CD8-positive, alpha-beta memory T cell (primary cell): ENCODE measurements around the gene SHB. TPM values are rescaled to one million over a fixed set of nuclear protein-coding genes. Genes with fewer than 3 reads are reported as not detected.
A peak's percentile ranks its signal among the peaks of the same experiment; 100 is the strongest.

Source experiments
- CTCF ChIA-PET: fragments of 350-600 bp; sonication (Branson Sonifier 250); formaldehyde crosslinking; loops from one replicate; lab custom pipeline; 2021; ENCODE audit warnings: antibody characterized with exemption; lab: Charles Lee
- POLR2A ChIA-PET: fragments of 350-600 bp; sonication (Branson Sonifier 250); formaldehyde crosslinking; loops from one replicate; lab custom pipeline; 2021; ENCODE audit warnings: antibody characterized with exemption; lab: Charles Lee
- DNase-seq, 5 donors: peaks; one replicate each; pipeline versions ENCODE4 v3.0.0 to v3.0.0-alpha.2; 2020 to 2022; ENCODE audit warnings: mixed read lengths in 1 of 5
- H3K27ac ChIP-seq: one replicate; pipeline ENCODE4 v1.7.0; 2013; ENCODE audit warnings: low read depth, mild to moderate bottlenecking, low read length, moderate library complexity
- H3K27me3 ChIP-seq: 2 replicates; pipeline ENCODE4 v1.7.0; 2013; ENCODE audit warnings: low read length, mild to moderate bottlenecking; ENCODE audit not compliant: insufficient read depth, poor library complexity, severe bottlenecking
- H3K36me3 ChIP-seq: 2 replicates; pipeline ENCODE4 v1.7.0; 2013; ENCODE audit warnings: mild to moderate bottlenecking, low read length, moderate library complexity; ENCODE audit not compliant: insufficient read depth
- H3K4me1 ChIP-seq: 2 replicates; pipeline ENCODE4 v1.7.0; 2013; ENCODE audit warnings: mild to moderate bottlenecking, low read length, moderate library complexity; ENCODE audit not compliant: insufficient read depth
- H3K4me3 ChIP-seq: 2 replicates; pipeline ENCODE4 v1.7.0; 2013; ENCODE audit warnings: mild to moderate bottlenecking, low read length
- H3K9me3 ChIP-seq: 2 replicates; pipeline ENCODE4 v1.7.0; 2013; ENCODE audit warnings: mild to moderate bottlenecking, low read length
- H3K27ac Mint-ChIP-seq, 8 donors: one replicate each; pipeline ENCODE4 v1.8.0; 2020 to 2021; ENCODE audit warnings: mixed read lengths in 8 of 8, mild to moderate bottlenecking in 6 of 8, inconsistent platforms in 3 of 8, moderate library complexity in 3 of 8
- H3K27me3 Mint-ChIP-seq, 2 donors: one replicate each; pipeline ENCODE4 v1.8.0; 2020 to 2021; ENCODE audit warnings: mixed read lengths in 2 of 2, mild to moderate bottlenecking in 1 of 2, moderate library complexity in 1 of 2
- H3K36me3 Mint-ChIP-seq, 3 donors: one replicate each; pipeline ENCODE4 v1.8.0; 2020 to 2021; ENCODE audit warnings: mixed read lengths in 3 of 3, inconsistent platforms in 1 of 3, mild to moderate bottlenecking in 1 of 3
- H3K4me1 Mint-ChIP-seq, 3 donors: one replicate each; pipeline ENCODE4 v1.8.0; 2020 to 2021; ENCODE audit warnings: mixed read lengths in 3 of 3, inconsistent platforms in 1 of 3, mild to moderate bottlenecking in 1 of 3
- H3K4me3 Mint-ChIP-seq, 7 donors: one replicate each; pipeline ENCODE4 v1.8.0; 2020 to 2021; ENCODE audit warnings: mixed read lengths in 7 of 7, mild to moderate bottlenecking in 6 of 7, moderate library complexity in 4 of 7, inconsistent platforms in 2 of 7
- H3K9me3 Mint-ChIP-seq, 5 donors: one replicate each; pipeline ENCODE4 v1.8.0; 2020 to 2022; ENCODE audit warnings: mixed read lengths in 5 of 5, mild to moderate bottlenecking in 3 of 5, moderate library complexity in 2 of 5, inconsistent platforms in 1 of 5
- polyA plus RNA-seq: library from polyadenylated mRNA; unstranded; fragments of 300-500 nt; fragmentation: Illumina TruSeq; gene quantifications from one replicate; pipeline ENCODE4 v1.2.3, GENCODE V29; 2021
- total RNA-seq, 2 experiments: library from RNA; stranded (reverse); gene quantifications; one replicate each; pipeline ENCODE4 v1.2.3, GENCODE V29; 2021

SHB gene
- total and polyA plus RNA-seq, 3 experiments from 2014 or later, result 0.64 to 1.8 (median 1.8) TPM

DNA sequence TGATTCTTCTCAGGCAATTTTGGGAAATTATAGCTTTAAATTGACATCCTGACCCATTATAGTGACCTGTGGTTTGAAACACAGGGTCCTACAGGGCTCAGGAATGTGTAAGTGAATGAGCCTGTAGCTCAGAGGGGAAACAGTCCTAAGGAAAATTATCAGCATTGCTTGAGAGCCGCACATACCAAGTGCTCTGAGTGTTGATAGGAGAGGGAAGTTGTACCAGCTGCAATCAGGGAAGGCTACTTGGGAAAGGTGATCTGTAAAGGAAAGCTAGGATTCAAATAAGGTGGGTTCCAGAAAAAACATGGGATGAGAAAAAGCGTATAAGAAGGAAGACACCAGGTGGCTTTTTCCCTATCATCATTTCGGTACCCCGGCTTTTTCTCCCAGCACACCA lies 160.7 kb downstream of the SHB start:
- Mint-ChIP-seq H3K27ac (no peak overlapping the region), H3K27me3 (peaks cover 0 to 5% of the 10 kb centered on the region in 2 donors), H3K4me3 (no peak overlapping the region), H3K36me3 (peaks cover 0 to 3% (median 0%) of the 10 kb centered on the region in 3 donors), H3K9me3 (no peaks in the 10 kb centered on the region), H3K4me1 (peaks cover 10 to 19% (median 15%) of the 10 kb centered on the region in 3 donors)
- Histone ChIP-seq H3K27me3 (no peaks in the 10 kb centered on the region), H3K36me3 (no peaks in the 10 kb centered on the region), H3K4me3 (no peak overlapping the region), H3K9me3 (no peaks in the 10 kb centered on the region), H3K27ac (no peak overlapping the region), H3K4me1 (peaks cover 12% of the 10 kb centered on the region)
- POLR2A ChIA-PET, result no interaction called here
- CTCF ChIA-PET, result no interaction called here
- no peak for DNase-seq

DNA sequence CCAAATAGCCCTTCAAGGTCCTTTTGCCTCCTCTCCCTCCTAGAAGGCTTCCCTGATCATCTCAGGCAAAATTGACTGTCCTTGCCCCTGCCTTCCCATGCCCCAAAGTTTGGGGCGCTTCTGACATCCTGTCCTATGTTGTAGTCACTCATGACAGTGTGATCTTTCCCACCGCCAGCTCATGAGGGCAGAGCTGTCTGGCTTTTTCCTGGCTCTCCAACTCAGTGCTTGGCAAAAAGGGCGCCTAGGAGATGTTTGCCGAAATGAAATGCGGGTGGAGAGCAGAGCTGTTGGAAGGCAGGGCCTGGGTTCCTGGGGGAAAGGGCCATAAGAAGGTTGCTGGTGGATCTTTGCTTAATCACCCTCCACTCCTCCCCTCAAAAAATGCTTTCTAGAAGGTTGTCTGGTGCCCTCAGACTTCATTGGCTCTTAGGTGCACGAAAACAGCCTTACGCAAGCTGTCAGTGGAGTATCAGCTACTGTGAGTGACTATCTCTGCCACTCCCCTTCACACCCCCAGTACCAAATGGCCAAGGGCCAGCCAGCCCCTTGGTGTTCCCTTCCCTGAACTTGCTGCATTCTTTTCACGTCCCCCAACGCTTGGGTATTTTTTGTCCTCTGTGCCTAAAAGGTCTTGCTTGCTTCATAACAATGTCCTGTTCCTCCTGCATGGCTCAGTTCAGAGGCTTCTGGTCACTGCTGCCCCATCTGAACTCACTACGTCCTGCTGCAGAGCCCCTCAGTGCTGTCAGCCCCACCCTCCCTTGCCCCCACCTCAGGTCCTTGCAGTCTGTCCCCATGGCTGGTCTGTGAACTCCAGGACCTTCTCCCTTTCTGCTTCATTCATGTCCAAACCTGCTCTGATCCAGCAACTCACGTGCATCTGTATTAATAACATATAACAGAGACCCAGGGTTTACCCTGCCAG lies 162.5 kb downstream of the SHB start:
- no peak overlapping the region for H3K4me3 ChIP-seq
- H3K9me3 ChIP-seq, result no peaks in the 10 kb centered on the region
- Mint-ChIP-seq H3K9me3 (no peaks in the 10 kb centered on the region), H3K27me3 (peaks cover 0 to 5% of the 10 kb centered on the region in 2 donors), H3K4me1 (peaks cover 20 to 33% (median 32%) of the 10 kb centered on the region in 3 donors), H3K27ac (peak overlapping the region in 3 of 8 donors; percentile 5 to 94 (median 13)), H3K36me3 (peaks cover 0 to 4% (median 0%) of the 10 kb centered on the region in 3 donors), H3K4me3 (peak overlapping the region in 5 of 7 donors; percentile 13 to 90 (median 61))
- ChIA-PET CTCF (interaction anchor here (1.0 kb wide), 1 partner anchor 9 kb away, joined by 3 read pairs; no protein-coding TSS in a partner anchor), POLR2A (no interaction called here)
- H3K27ac ChIP-seq, result no peak overlapping the region
- peaks cover 24% of the 10 kb centered on the region for H3K4me1 ChIP-seq
- H3K27me3 ChIP-seq, result no peaks in the 10 kb centered on the region
- H3K36me3 ChIP-seq, result no peaks in the 10 kb centered on the region
- DNase-seq, result peak in 1 of 5 donors; percentile 24

- POLR2A ChIA-PET, result no interaction called here
Measured at GRCh38 chr9:37905776-37906175, 163.3 kb downstream of the SHB start.

GRCh38 chr9:37905131-37905505 lies 163.9 kb downstream of the SHB start:
- peak overlapping the region in 6 of 8 donors; percentile 37 to 94 (median 90) for H3K27ac Mint-ChIP-seq
- no peaks in the 10 kb centered on the region for H3K9me3 Mint-ChIP-seq
- Histone ChIP-seq H3K27ac (no peak overlapping the region), H3K4me3 (no peak overlapping the region), H3K36me3 (no peaks in the 10 kb centered on the region), H3K27me3 (no peaks in the 10 kb centered on the region), H3K4me1 (peaks cover 24% of the 10 kb centered on the region), H3K9me3 (no peaks in the 10 kb centered on the region)
- peak overlapping the region in 5 of 7 donors; percentile 19 to 97 (median 90) for H3K4me3 Mint-ChIP-seq
- peaks cover 23 to 39% (median 33%) of the 10 kb centered on the region in 3 donors for H3K4me1 Mint-ChIP-seq
- H3K27me3 Mint-ChIP-seq, result peaks cover 0 to 5% of the 10 kb centered on the region in 2 donors
- CTCF ChIA-PET, result interaction anchor here (1.3 kb wide), 1 partner anchor 8 kb away, joined by 6 read pairs; no protein-coding TSS in a partner anchor
- peaks cover 0 to 8% (median 0%) of the 10 kb centered on the region in 3 donors for H3K36me3 Mint-ChIP-seq
- peak in 1 of 5 donors; percentile 28 for DNase-seq
- POLR2A ChIA-PET, result no interaction called here

More at GRCh38 chr9:37905776-37906175, 163.3 kb downstream of the SHB start:
- Histone ChIP-seq H3K9me3 (no peaks in the 10 kb centered on the region), H3K4me1 (peaks cover 24% of the 10 kb centered on the region), H3K36me3 (no peaks in the 10 kb centered on the region), H3K4me3 (no peak overlapping the region), H3K27ac (no peak overlapping the region), H3K27me3 (no peaks in the 10 kb centered on the region)
- Mint-ChIP-seq H3K4me3 (peak overlapping the region; percentile 13 to 90 (median 39)), H3K9me3 (no peaks in the 10 kb centered on the region), H3K36me3 (peaks cover 0 to 5% (median 0%) of the 10 kb centered on the region in 3 donors), H3K27me3 (peaks cover 0 to 5% of the 10 kb centered on the region in 2 donors), H3K27ac (peak overlapping the region in 4 of 8 donors; percentile 31 to 94 (median 64)), H3K4me1 (peaks cover 21 to 37% (median 33%) of the 10 kb centered on the region in 3 donors)
- DNase-seq, result peak in 1 of 5 donors; percentile 22
- CTCF ChIA-PET, result no interaction called here

GRCh38 chr9:37904445-37905130 lies 164.4 kb downstream of the SHB start:
- Mint-ChIP-seq H3K27ac (peak overlapping the region; percentile 91 to 95 (median 94)), H3K36me3 (peaks cover 0 to 10% (median 0%) of the 10 kb centered on the region in 3 donors), H3K4me3 (peak overlapping the region; percentile 88 to 97 (median 90)), H3K9me3 (no peaks in the 10 kb centered on the region), H3K27me3 (peaks cover 0 to 5% of the 10 kb centered on the region in 2 donors), H3K4me1 (peaks cover 23 to 39% (median 33%) of the 10 kb centered on the region in 3 donors)
- no peaks in the 10 kb centered on the region for H3K9me3 ChIP-seq
- no peaks in the 10 kb centered on the region for H3K36me3 ChIP-seq
- H3K27ac ChIP-seq, result peak overlapping the region; percentile 64
- peak overlapping the region; percentile 76 for H3K4me3 ChIP-seq
- H3K4me1 ChIP-seq, result peaks cover 24% of the 10 kb centered on the region
- POLR2A ChIA-PET, result no interaction called here
- no peak for DNase-seq
- no peaks in the 10 kb centered on the region for H3K27me3 ChIP-seq
- CTCF ChIA-PET, result interaction anchor here (0.7 to 1.3 kb wide), 2 partner anchors 9 to 10 kb away, joined by 3 to 6 read pairs; no protein-coding TSS in a partner anchor

DNA sequence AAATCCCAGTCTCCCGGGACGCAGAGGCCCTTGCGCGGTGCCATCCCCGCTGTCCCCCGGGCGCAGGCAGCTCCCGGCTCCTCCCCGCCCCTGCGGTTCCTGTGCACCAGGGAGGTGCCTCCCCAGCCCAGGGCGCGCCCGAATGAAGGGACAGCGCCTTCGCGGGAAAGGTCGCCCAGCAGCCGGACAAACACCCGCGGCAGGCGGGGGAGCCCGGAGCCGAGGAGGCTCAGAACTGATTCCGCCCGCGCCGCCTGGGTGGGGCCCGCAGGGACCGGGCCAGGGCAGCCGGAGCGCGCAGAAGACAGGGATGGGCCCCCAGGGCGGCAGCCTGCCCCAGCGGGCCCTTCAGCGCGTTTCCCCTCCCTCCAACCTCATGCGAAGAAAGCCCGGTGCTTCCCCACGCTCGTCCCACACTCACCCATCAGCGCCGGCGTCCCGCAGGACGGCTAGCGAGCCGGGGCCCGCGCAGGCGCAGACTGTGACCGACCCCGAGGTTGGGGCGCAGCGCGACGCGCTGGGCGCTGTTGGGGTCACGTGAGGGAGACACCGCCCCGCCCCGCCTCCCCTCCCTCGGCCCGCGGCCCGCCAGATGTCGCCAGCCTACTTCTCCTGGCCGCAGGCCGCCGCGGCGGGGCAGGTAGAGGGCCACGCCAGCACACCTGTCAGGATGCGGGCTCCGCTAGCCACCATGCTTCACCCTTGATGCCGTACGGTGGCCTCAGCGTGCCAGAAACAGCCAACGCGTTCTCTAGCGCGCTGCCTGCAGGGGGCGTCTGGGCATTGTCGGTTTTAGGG lies 165.2 kb downstream of the SHB start, which contains the start of gene SLC25A51:
TSS of gene SLC25A51 (minus strand) at position 481 of the 798 bp plus-strand sequence. CDS start 15,577 bp downstream, outside the sequence.
- no peaks in the 10 kb centered on the region for H3K27me3 ChIP-seq
- peaks cover 24% of the 10 kb centered on the region for H3K4me1 ChIP-seq
- CTCF ChIA-PET, result interaction anchor here (0.7 to 1.9 kb wide), 4 partner anchors 8 to 166 kb away, joined by 3 to 6 read pairs (median 4); partner anchors contain the start of gene SHB
- Mint-ChIP-seq H3K27ac (peak within 1 kb of the TSS; percentile 91 to 95 (median 94)), H3K4me3 (peak within 1 kb of the TSS; percentile 88 to 97 (median 90)), H3K27me3 (peaks cover 0 to 5% of the 10 kb centered on the region in 2 donors), H3K36me3 (peaks cover 0 to 13% (median 0%) of the 10 kb centered on the region in 3 donors), H3K4me1 (peaks cover 23 to 39% (median 33%) of the 10 kb centered on the region in 3 donors), H3K9me3 (no peaks in the 10 kb centered on the region)
- DNase-seq, result peak; percentile 91 to 96 (median 93)
- POLR2A ChIA-PET, result interaction anchor here (1.2 kb wide), 1 partner anchor 10 kb away, joined by 3 read pairs; no protein-coding TSS in a partner anchor
- peak within 1 kb of the TSS; percentile 64 for H3K27ac ChIP-seq
- peak within 1 kb of the TSS; percentile 76 for H3K4me3 ChIP-seq
- H3K9me3 ChIP-seq, result no peaks in the 10 kb centered on the region
- peaks cover 6% of the 10 kb centered on the region for H3K36me3 ChIP-seq
